Measurements from ENCODE around the gene STRA6. TPM values are rescaled to one million over a fixed set of nuclear protein-coding genes. Genes with fewer than 3 reads are reported as not detected.

Gene STRA6
- total RNA-seq, 3 donors from 2014 or later, result 0.98 to 1.0 TPM; not detected in 1

DNA sequence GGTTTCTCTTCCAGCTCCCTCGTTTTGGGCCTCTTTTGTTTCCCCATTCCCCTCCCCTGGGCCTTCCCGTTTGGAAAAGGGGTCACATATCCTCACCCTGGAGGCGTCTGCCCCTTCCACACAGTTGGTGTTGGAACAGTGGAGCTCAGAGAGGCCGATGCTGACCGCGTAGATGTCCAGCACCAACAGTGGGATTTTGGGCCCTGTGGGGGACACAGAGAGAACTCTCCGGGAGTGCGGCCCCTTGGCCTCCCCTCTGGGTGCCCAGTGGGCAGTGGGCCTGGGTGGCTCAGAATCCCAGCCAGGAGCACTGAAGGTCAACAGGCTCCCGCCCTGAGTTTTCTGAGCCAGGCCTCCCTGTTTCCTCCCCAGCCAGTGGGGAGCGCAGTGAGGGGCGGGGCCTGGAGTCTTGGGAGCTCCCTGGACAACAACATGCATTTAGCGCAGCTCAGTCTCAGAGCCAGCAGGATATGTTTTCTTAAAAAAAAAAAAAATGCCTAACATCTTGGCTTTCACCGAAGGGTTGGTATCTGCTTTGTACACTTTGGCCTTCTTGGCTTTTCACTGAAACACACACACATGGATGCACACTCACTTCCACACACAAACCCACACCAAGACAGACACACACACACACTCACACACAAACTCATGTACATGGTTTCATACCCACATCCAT is 29.7 kb downstream of the STRA6 start:
- H3K27me3 ChIP-seq, result no peaks in the 10 kb centered on the region
- H3K36me3 ChIP-seq, result no peaks in the 10 kb centered on the region
- H3K9me3 ChIP-seq, result no peaks in the 10 kb centered on the region
- DNase-seq (ENCODE audit: low spot score in 2 of 2), result peak in 1 of 2 donors; percentile 67
- peak overlapping the region; percentile 43 to 68 (median 56) for H3K4me3 ChIP-seq
- intact Hi-C loops (cut with DNase I; ENCODE audit: low total_unique reads), result no loop called here
- peaks cover 12 to 14% of the 10 kb centered on the region in 2 donors for H3K4me1 ChIP-seq
- H3K27ac ChIP-seq, result peak overlapping the region; percentile 88 to 95
- TF ChIP-seq CTCF (IDR thresholded peaks at IDR 0.05) (no peak), POLR2A (IDR thresholded peaks at IDR 0.05) (no peak), POLR2AphosphoS5 (IDR thresholded peaks at IDR 0.05) (no peak)

GRCh38 chr15:74171965-74172541 is 30.5 kb downstream of the STRA6 start:
- TF ChIP-seq POLR2AphosphoS5 (IDR thresholded peaks at IDR 0.05), result no peak
- peaks cover 11 to 12% of the 10 kb centered on the region in 2 donors for H3K4me1 ChIP-seq
- DNase-seq (ENCODE audit: low spot score in 2 of 2), result no peak
- H3K9me3 ChIP-seq, result no peaks in the 10 kb centered on the region
- intact Hi-C loops (cut with DNase I; ENCODE audit: low total_unique reads), result no loop called here
- H3K4me3 ChIP-seq, result no peak overlapping the region
- no peaks in the 10 kb centered on the region for H3K27me3 ChIP-seq
- H3K36me3 ChIP-seq, result no peaks in the 10 kb centered on the region
- H3K27ac ChIP-seq, result peak overlapping the region; percentile 88 to 95

- Histone ChIP-seq H3K36me3 (no peaks in the 10 kb centered on the region), H3K9me3 (no peaks in the 10 kb centered on the region), H3K27me3 (no peaks in the 10 kb centered on the region), H3K4me1 (peaks cover 7 to 9% of the 10 kb centered on the region in 2 donors), H3K27ac (peak overlapping the region; percentile 29 to 95), H3K4me3 (no peak overlapping the region)
- no peak for DNase-seq (ENCODE audit: low spot score in 2 of 2)
- intact Hi-C loops (cut with DNase I; ENCODE audit: low total_unique reads), result no loop called here
- TF ChIP-seq CTCF (IDR thresholded peaks at IDR 0.05), result no peak
- no peak for TF ChIP-seq POLR2A (IDR thresholded peaks at IDR 0.05)
- TF ChIP-seq POLR2AphosphoS5 (IDR thresholded peaks at IDR 0.05), result no peak
Observed at GRCh38 chr15:74170875-74171578, 31.6 kb downstream of the STRA6 start.

DNA sequence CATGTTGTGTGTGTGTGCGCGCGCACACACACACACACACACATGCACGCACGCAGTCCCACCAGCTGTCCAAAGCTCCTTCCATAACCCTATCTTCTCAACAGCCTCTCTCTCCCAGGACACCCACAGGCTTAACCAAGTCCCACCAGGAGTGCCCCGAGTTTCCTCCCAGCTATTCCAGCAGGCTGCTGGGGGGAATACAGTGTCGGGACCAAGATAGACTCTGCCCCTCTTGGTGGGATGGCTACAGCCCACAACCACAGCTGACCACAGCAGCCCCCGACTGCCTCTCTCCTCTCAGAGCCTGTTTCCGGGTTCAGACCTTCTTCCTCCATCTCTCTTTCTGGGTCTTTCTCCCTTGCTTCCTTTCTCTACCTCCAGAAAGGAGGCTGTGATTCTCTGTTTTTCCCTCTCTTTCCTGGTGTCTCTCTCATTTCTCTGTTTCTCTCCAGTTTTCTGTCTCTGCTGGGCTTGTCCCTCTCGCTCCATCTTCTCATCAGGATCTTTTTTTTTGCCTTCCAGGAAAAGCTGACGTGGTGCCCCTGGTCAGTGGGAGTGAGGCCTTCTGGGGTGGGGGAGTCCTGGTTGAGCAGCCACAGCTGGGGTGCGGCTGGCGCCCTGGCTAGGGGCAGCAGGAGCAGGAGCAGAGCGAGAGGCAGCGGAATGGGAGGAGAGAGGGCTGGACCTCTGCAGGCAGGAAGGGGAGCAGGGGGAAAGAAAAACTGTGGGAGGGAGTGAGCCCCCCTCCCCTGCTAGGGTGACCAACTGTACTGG is 32.3 kb downstream of the STRA6 start:
- no peaks in the 10 kb centered on the region for H3K9me3 ChIP-seq
- TF ChIP-seq CTCF (IDR thresholded peaks at IDR 0.05) (no peak), POLR2AphosphoS5 (IDR thresholded peaks at IDR 0.05) (no peak), POLR2A (IDR thresholded peaks at IDR 0.05) (no peak)
- H3K27me3 ChIP-seq, result no peaks in the 10 kb centered on the region
- H3K4me1 ChIP-seq, result peaks cover 0 to 2% of the 10 kb centered on the region in 2 donors
- no peaks in the 10 kb centered on the region for H3K36me3 ChIP-seq
- no peak overlapping the region for H3K4me3 ChIP-seq
- peak overlapping the region; percentile 29 to 95 for H3K27ac ChIP-seq
- intact Hi-C loops (cut with DNase I; ENCODE audit: low total_unique reads), result no loop called here
- no peak for DNase-seq (ENCODE audit: low spot score in 2 of 2)

DNA sequence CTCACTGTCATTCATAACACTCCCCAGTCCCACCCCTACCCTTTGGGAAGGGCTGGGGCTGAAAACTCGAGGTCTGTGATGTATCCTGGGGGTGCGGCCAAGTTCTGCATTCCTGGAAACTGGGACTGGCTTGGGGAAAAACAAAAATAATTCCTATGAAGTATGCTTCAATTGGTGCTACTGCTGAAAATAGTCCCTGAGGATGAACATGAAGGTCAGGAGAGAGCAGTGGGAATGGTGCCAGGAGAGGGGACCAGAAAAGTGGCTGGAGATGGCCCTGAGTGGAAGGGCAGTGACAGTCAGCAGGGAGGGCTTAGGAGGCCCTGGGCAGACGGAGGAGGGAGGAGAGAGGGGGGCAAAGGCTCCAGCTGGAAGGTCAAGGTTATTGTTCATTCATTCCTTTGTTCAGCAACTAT is 33.9 kb downstream of the STRA6 start:
- intact Hi-C loops (cut with DNase I; ENCODE audit: low total_unique reads), result no loop called here
- H3K27ac ChIP-seq, result peak overlapping the region in 1 of 2 donors; percentile 52
- H3K4me1 ChIP-seq, result peaks cover 0 to 2% of the 10 kb centered on the region in 2 donors
- TF ChIP-seq CTCF (IDR thresholded peaks at IDR 0.05) (no peak), POLR2A (IDR thresholded peaks at IDR 0.05) (no peak), POLR2AphosphoS5 (IDR thresholded peaks at IDR 0.05) (no peak)
- no peaks in the 10 kb centered on the region for H3K36me3 ChIP-seq
- no peaks in the 10 kb centered on the region for H3K9me3 ChIP-seq
- no peak overlapping the region for H3K4me3 ChIP-seq
- no peak for DNase-seq (ENCODE audit: low spot score in 2 of 2)
- no peaks in the 10 kb centered on the region for H3K27me3 ChIP-seq

All from breast epithelium (tissue), 4 donors.